ENCODE measurements around the gene DEPDC5. TPM values are rescaled to one million over a fixed set of nuclear protein-coding genes. Genes with fewer than 3 reads are reported as not detected.

The DEPDC5 gene
- total RNA-seq, 1 donor from 2014 or later: 32.6 TPM

GRCh38 chr22:31764785-31765184, 11.0 kb downstream of the DEPDC5 start:
- Mint-ChIP-seq H3K9me3 (ENCODE audit: unreplicated experiment) (no peaks in the 10 kb centered on the region), H3K27me3 (ENCODE audit: unreplicated experiment) (no peaks in the 10 kb centered on the region), H3K4me3 (ENCODE audit: unreplicated experiment) (peak overlapping the region; percentile 27), H3K4me1 (ENCODE audit: unreplicated experiment) (no peaks in the 10 kb centered on the region), H3K27ac (ENCODE audit: unreplicated experiment) (no peak overlapping the region), H3K36me3 (ENCODE audit: low read depth, unreplicated experiment) (peaks cover 20% of the 10 kb centered on the region)
- no peak for DNase-seq (ENCODE audit: low spot score)
- no peak for TF ChIP-seq CTCF (IDR thresholded peaks at IDR 0.05; ENCODE audit: unreplicated experiment)

DNA sequence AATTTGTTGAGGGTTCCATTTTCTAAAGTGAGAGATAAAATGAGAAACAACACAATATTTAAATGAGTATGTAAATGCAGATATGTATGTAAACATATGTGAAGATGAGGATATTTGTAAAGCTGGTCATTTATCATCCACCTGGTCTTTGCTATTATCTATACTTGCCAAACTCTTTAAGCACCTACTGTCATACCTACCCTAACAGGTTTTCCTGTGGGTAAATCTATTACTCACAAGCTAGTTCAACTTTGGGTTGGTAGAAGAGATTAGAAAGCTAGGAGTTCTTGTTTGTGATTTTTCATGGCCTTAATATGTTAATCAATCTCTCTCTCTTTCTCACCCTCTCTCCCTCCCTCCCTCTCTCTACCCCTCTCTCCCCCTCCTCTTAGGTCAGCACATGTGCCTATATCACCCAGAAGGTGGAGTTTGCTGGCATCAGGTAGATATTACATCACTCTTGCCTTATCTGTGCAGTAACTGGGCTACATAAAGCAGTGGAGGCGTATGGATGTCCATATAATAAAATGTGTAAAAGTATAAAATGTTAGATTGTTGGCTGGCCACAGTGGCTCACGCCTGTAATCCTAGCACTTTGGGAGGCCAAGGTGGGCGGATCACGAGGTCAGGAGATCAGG, 14.7 kb downstream of the DEPDC5 start:
- Mint-ChIP-seq H3K4me3 (ENCODE audit: unreplicated experiment) (no peak overlapping the region), H3K4me1 (ENCODE audit: unreplicated experiment) (no peaks in the 10 kb centered on the region), H3K27me3 (ENCODE audit: unreplicated experiment) (no peaks in the 10 kb centered on the region), H3K27ac (ENCODE audit: unreplicated experiment) (no peak overlapping the region), H3K36me3 (ENCODE audit: low read depth, unreplicated experiment) (peaks cover 12% of the 10 kb centered on the region), H3K9me3 (ENCODE audit: unreplicated experiment) (no peaks in the 10 kb centered on the region)
- TF ChIP-seq CTCF (IDR thresholded peaks at IDR 0.05; ENCODE audit: unreplicated experiment): no peak
- no peak for DNase-seq (ENCODE audit: low spot score)

- no peaks in the 10 kb centered on the region for H3K9me3 Mint-ChIP-seq (ENCODE audit: unreplicated experiment)
- no peak overlapping the region for H3K27ac Mint-ChIP-seq (ENCODE audit: unreplicated experiment)
- no peak for TF ChIP-seq CTCF (IDR thresholded peaks at IDR 0.05; ENCODE audit: unreplicated experiment)
- H3K27me3 Mint-ChIP-seq (ENCODE audit: unreplicated experiment): no peaks in the 10 kb centered on the region
- no peak overlapping the region for H3K4me3 Mint-ChIP-seq (ENCODE audit: unreplicated experiment)
- DNase-seq (ENCODE audit: low spot score): no peak
- peaks cover 6% of the 10 kb centered on the region for H3K4me1 Mint-ChIP-seq (ENCODE audit: unreplicated experiment)
- peaks cover 12% of the 10 kb centered on the region for H3K36me3 Mint-ChIP-seq (ENCODE audit: low read depth, unreplicated experiment)
These were observed 19.6 kb downstream of the DEPDC5 start for GRCh38 chr22:31773416-31773815.

- Mint-ChIP-seq H3K4me3 (ENCODE audit: unreplicated experiment) (no peak overlapping the region), H3K27ac (ENCODE audit: unreplicated experiment) (no peak overlapping the region), H3K9me3 (ENCODE audit: unreplicated experiment) (no peaks in the 10 kb centered on the region), H3K4me1 (ENCODE audit: unreplicated experiment) (peaks cover 6% of the 10 kb centered on the region), H3K27me3 (ENCODE audit: unreplicated experiment) (no peaks in the 10 kb centered on the region), H3K36me3 (ENCODE audit: low read depth, unreplicated experiment) (peaks cover 23% of the 10 kb centered on the region)
- TF ChIP-seq CTCF (IDR thresholded peaks at IDR 0.05; ENCODE audit: unreplicated experiment): no peak
- no peak for DNase-seq (ENCODE audit: low spot score)
These were observed 22.4 kb downstream of the DEPDC5 start for GRCh38 chr22:31776231-31776630.

GRCh38 chr22:31789803-31790202, 36.0 kb downstream of the DEPDC5 start:
- no peaks in the 10 kb centered on the region for H3K27me3 Mint-ChIP-seq (ENCODE audit: unreplicated experiment)
- no peak overlapping the region for H3K4me3 Mint-ChIP-seq (ENCODE audit: unreplicated experiment)
- H3K27ac Mint-ChIP-seq (ENCODE audit: unreplicated experiment): no peak overlapping the region
- DNase-seq (ENCODE audit: low spot score): no peak
- TF ChIP-seq CTCF (IDR thresholded peaks at IDR 0.05; ENCODE audit: unreplicated experiment): no peak
- peaks cover 3% of the 10 kb centered on the region for H3K36me3 Mint-ChIP-seq (ENCODE audit: low read depth, unreplicated experiment)
- H3K9me3 Mint-ChIP-seq (ENCODE audit: unreplicated experiment): no peaks in the 10 kb centered on the region
- H3K4me1 Mint-ChIP-seq (ENCODE audit: unreplicated experiment): no peaks in the 10 kb centered on the region
